ENCODE results near the gene RBFOX2. TPM values are rescaled to one million over a fixed set of nuclear protein-coding genes. Genes with fewer than 3 reads are reported as not detected.
A peak's percentile ranks its signal among the peaks of the same experiment; 100 is the strongest.

RBFOX2 gene
- total RNA-seq, 2 experiments from 2014 or later, result 54.3 to 78.7 TPM

GRCh38 chr22:35919002-35919542 is 109.6 kb downstream of the RBFOX2 start:
- BruUV-seq (replicated peaks), result no TSS peak
- POLR2A ChIA-PET, result interaction anchor here (0.7 to 1.8 kb wide), 3 partner anchors 9 to 168 kb away, joined by 3 to 5 read pairs (median 4); no protein-coding TSS in a partner anchor
- intact Hi-C loops (cut with micrococcal nuclease; ENCODE audit: unreplicated experiment), result loop anchor here (10.0 kb wide), 1 partner anchor 564 kb away; no protein-coding TSS in a partner anchor

DNA sequence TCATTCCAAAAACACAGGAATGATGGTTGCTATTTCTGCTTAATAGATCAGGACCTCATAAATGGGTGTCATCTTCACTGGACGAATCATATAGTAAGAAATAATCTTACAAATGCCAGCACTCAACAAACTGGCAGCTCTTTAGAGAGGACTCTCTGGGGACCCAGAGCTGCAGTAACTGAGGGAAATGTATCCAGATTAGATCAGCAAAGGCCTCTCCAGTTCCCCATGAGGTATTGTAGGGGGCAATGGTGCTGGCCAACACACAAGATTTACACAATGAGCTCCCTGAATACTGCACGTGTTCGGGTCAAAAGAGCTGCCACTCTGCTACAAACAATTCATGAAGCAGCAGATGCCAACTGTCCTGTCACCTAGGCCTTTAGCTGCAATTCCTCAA is 110.2 kb downstream of the RBFOX2 start:
- intact Hi-C loops (cut with micrococcal nuclease; ENCODE audit: unreplicated experiment), result loop anchor here (10.0 kb wide), 1 partner anchor 564 kb away; no protein-coding TSS in a partner anchor
- DNase-seq (ENCODE audit: low spot score), result no peak
- Histone ChIP-seq H3K36me3 (ENCODE audit: insufficient read depth, low read length) (no peaks in the 10 kb centered on the region), H3K4me2 (ENCODE audit: low read length) (peak overlapping the region; percentile 17), H3K4me1 (ENCODE audit: insufficient read depth, low read length, poor library complexity, severe bottlenecking) (peaks cover 94% of the 10 kb centered on the region), H3K4me3 (ENCODE audit: low read depth, low read length, poor library complexity, severe bottlenecking) (no peak overlapping the region), H4K20me1 (ENCODE audit: insufficient read depth, low read length) (no peaks in the 10 kb centered on the region), H3K79me2 (ENCODE audit: insufficient read depth, low read depth, low read length) (peaks cover 58% of the 10 kb centered on the region; the same call in 1 of the 2 replicates), H3K9me2 (ENCODE audit: insufficient read depth, low read length) (no peaks in the 10 kb centered on the region), H3K9me3 (ENCODE audit: low read length) (no peaks in the 10 kb centered on the region), H3K27ac (ENCODE audit: low read depth, low read length, poor library complexity, severe bottlenecking) (peak overlapping the region; percentile 34), H2AFZ (ENCODE audit: low read length) (no peak overlapping the region)
- CTCF ChIA-PET (ENCODE audit: unreplicated experiment), result no interaction called here
- POLR2A ChIA-PET, result interaction anchor here (0.6 kb wide), 1 partner anchor 18 kb away, joined by 3 read pairs; no protein-coding TSS in a partner anchor
- TF ChIP-seq CTCF (conservative IDR thresholded peaks at IDR 0.05; ENCODE audit: low read length), result no peak
- TF ChIP-seq EZH2phosphoT487 (IDR thresholded peaks at IDR 0.05; ENCODE audit: borderline replicate concordance, low read depth, low read length), result no peak
- BruUV-seq (replicated peaks), result no TSS peak

More at GRCh38 chr22:35919002-35919542, 109.6 kb downstream of the RBFOX2 start:
- Histone ChIP-seq H3K4me2 (ENCODE audit: low read length) (no peak overlapping the region), H2AFZ (ENCODE audit: low read length) (no peak overlapping the region), H3K9me3 (ENCODE audit: low read length) (no peaks in the 10 kb centered on the region), H4K20me1 (ENCODE audit: insufficient read depth, low read length) (no peaks in the 10 kb centered on the region), H3K9me2 (ENCODE audit: insufficient read depth, low read length) (no peaks in the 10 kb centered on the region), H3K36me3 (ENCODE audit: insufficient read depth, low read length) (no peaks in the 10 kb centered on the region), H3K4me1 (ENCODE audit: insufficient read depth, low read length, poor library complexity, severe bottlenecking) (peaks cover 88% of the 10 kb centered on the region), H3K27ac (ENCODE audit: low read depth, low read length, poor library complexity, severe bottlenecking) (no peak overlapping the region), H3K79me2 (ENCODE audit: insufficient read depth, low read depth, low read length) (peaks cover 52% of the 10 kb centered on the region; the same call in 1 of the 2 replicates), H3K4me3 (ENCODE audit: low read depth, low read length, poor library complexity, severe bottlenecking) (no peak overlapping the region)
- no peak for TF ChIP-seq EZH2phosphoT487 (IDR thresholded peaks at IDR 0.05; ENCODE audit: borderline replicate concordance, low read depth, low read length)
- no peak for TF ChIP-seq CTCF (conservative IDR thresholded peaks at IDR 0.05; ENCODE audit: low read length)
- CTCF ChIA-PET (ENCODE audit: unreplicated experiment), result no interaction called here
- no peak for DNase-seq (ENCODE audit: low spot score)

DNA sequence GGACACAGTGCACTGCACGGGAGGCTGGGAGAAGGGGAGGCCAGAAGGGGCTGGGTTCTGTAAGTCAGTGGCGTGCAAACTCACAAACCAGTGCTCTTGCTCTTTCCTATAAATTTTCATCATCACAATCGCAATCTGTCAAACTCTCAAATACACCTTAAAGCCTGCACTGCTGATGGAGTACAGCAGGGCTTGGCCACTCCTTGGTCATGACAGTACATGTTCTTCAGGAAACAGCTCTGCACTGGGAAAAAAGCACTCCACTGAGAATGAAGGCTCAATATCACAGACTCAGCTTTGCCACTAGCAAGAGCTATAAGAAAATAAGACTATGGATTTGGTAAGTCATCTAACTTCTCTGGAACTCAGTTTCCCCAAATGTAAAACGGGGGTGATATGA is 111.0 kb downstream of the RBFOX2 start:
- no peak for DNase-seq (ENCODE audit: low spot score)
- H3K79me2 ChIP-seq (ENCODE audit: insufficient read depth, low read depth, low read length), result peaks cover 66% of the 10 kb centered on the region; the same call in 1 of the 2 replicates
- no peaks in the 10 kb centered on the region for H3K36me3 ChIP-seq (ENCODE audit: insufficient read depth, low read length)
- no TSS peak for BruUV-seq (replicated peaks)
- CTCF ChIA-PET (ENCODE audit: unreplicated experiment), result no interaction called here
- H3K4me1 ChIP-seq (ENCODE audit: insufficient read depth, low read length, poor library complexity, severe bottlenecking), result peaks cover 99% of the 10 kb centered on the region
- peak overlapping the region; percentile 34 for H3K27ac ChIP-seq (ENCODE audit: low read depth, low read length, poor library complexity, severe bottlenecking)
- H3K4me3 ChIP-seq (ENCODE audit: low read depth, low read length, poor library complexity, severe bottlenecking), result no peak overlapping the region
- no peaks in the 10 kb centered on the region for H4K20me1 ChIP-seq (ENCODE audit: insufficient read depth, low read length)
- H3K9me2 ChIP-seq (ENCODE audit: insufficient read depth, low read length), result no peaks in the 10 kb centered on the region
- H2AFZ ChIP-seq (ENCODE audit: low read length), result no peak overlapping the region
- POLR2A ChIA-PET, result interaction anchor here (0.5 to 1.5 kb wide), 3 partner anchors 103 to 290 kb away, joined by 3 to 6 read pairs (median 3); no protein-coding TSS in a partner anchor
- TF ChIP-seq CTCF (conservative IDR thresholded peaks at IDR 0.05; ENCODE audit: low read length) (no peak), EZH2phosphoT487 (IDR thresholded peaks at IDR 0.05; ENCODE audit: borderline replicate concordance, low read depth, low read length) (no peak)
- H3K4me2 ChIP-seq (ENCODE audit: low read length), result 0 out of 2 replicates have a peak overlapping the region, but pooled peaks have one; percentile 17
- H3K9me3 ChIP-seq (ENCODE audit: low read length), result no peaks in the 10 kb centered on the region
- intact Hi-C loops (cut with micrococcal nuclease; ENCODE audit: unreplicated experiment), result loop anchor here (10.0 kb wide), 1 partner anchor 563 kb away; no protein-coding TSS in a partner anchor

Data from OCI-LY7 (cell line).